Stimulated activated naive CD8-positive, alpha-beta T cell treated with anti-CD3 and anti-CD28 coated beads, Interleukin-15, Interleukin-2, amounts not matched to agents 100 U/mL and 50 U/mL, for 24 hours (primary cell): ENCODE results near the gene SNORC.
"Not testable (repeated sequence)": the region's sequence is repeated elsewhere in the genome, so short reads cannot be mapped to it uniquely, and the experiment has no call there.

ENCODE experiments used
- ATAC-seq: fragments of 150-1000 bp; cut with Tn5 transposase; one replicate; pipeline ENCODE4 v1.10.0; 2021
- DNase-seq: peaks from one replicate; pipeline ENCODE4 v3.0.0; 2021

SNORC gene

GRCh38 chr2:232870018-232870765 is at the start of gene SNORC:
TSS of gene SNORC (plus strand) at chr2:232870264. CDS start at chr2:232870342, 78 bp downstream.
- no peak for ATAC-seq
- no peak for DNase-seq

GRCh38 chr2:232829988-232830387 is 40.1 kb upstream of the SNORC start:
- no peak for DNase-seq

GRCh38 chr2:232831496-232831895 is 38.6 kb upstream of the SNORC start:
- no peak for ATAC-seq
- DNase-seq: no peak

More at GRCh38 chr2:232829988-232830387, 40.1 kb upstream of the SNORC start:
- no peak for ATAC-seq

DNA sequence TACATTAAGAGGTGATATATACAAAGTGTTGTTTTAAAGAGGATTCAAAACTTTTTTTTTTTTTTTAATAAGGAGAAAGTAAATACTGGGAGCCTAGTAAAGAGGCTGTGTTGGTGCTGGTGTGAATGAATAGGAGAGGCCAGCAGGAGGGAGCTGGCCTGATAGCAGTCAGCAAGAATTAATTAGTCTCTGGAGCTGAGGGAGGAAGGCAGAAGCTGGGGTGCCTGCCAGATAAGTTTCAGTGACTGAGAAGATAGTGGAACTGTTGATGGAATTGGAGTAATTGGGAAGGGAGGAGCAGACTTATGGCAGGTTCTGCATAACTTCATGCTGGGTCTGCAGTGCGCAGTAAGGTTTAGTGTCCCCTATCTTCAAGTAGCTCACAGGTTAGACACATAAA is 36.2 kb upstream of the SNORC start:
- DNase-seq (no peak), ATAC-seq (no peak)

DNA sequence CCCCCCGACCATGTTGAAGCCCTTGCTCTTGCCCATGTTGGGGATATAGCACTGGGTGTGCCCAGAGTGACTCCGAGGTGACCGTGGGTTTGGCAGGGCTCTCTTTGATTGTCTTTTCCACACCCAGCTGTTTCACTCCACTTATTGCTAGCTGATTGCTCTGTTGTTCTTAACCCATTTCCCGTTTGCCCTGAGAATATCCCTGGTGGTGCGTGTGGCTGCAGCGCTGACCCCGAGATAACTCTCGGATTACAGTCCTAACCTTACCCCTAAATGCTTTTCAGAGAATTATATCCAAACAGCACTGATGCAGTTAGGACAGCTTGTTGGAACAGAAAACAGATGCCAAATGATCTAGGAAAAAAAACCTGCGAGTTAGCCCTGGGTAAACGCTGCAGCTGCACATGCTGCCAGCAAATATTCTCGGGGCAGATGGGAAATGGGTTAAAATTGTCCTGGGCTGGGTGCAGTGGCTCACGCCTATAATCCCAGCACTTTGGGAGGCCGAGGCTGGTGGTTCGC is 34.3 kb upstream of the SNORC start:
- ATAC-seq (no peak), DNase-seq (no peak)

DNA sequence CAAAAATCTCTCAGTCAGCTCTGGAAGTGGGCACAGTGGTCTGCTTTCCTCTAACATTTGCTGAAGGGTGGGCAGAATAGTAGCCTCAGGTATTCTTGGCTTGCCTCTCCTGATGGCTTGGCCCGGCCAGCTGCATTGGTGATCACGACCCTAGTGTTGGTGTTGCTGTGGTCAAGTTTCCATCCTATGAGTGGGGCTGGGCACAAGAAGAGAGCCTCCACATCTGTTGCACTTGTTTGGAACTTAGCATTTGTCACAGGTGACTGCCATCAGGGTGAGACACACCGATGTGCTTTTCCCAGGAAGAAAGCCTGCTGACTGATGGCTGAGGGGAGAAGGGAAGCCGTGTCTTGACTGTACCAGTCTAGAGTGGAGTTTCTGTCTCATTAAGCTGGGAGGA is 33.1 kb upstream of the SNORC start:
- ATAC-seq (no peak), DNase-seq (no peak)

DNA sequence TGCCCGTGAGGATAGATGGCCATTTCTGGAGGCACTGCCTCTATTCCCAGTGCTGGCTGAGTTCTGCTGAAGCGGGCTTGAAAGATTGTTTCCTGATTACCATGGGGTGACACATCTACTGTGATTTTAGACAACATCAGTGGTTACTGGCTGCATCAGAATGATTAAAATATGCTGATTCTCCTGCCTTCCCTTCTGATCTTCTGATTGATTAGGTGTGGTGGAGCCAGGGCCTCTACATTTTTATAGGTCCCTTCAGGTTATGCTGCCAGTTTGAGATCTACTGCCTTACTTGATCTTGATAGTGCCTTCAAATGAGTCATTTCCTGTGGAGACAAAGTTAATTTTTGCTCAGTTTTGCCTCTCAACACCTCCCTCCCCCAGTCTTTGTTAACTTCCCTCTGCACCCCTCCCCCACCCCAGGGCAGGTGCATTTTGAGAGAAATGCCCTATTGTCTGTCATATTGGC is 31.6 kb upstream of the SNORC start:
- DNase-seq: peak; percentile 69

DNA sequence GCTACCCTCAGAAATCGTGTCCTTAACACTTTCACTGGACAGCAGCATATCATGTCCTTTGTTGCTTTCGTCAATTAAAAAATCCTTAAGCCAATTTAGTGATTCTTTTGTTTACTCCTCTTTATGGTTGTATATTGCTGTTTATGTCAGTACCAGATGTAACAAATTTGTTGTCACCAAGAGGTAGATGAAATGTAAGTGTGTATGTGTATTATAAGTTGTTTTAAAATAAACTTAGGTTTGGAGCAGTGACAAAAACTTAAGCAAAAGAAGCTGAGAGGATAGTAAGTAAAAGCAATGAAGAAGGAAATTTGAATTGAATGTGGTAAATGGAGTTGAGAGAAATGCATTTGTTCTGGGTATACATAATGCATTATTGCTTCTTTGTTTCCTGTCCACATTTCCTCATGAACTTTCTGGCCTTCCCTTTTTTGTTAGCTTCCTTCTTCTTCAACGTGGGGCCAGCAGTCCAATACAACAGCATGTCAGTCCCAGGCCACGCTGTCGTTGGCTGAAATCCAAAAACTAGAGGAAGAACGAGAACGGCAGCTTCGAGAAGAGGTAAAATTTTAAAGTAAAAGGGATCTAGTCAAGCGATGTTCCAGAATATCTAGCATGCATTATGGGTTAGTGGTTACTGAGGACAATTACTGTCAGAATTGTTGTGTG is 30.5 kb upstream of the SNORC start:
- DNase-seq (no peak), ATAC-seq (no peak)

More for the DNA sequence above, 31.6 kb upstream of the SNORC start:
- ATAC-seq: peak; percentile 92

DNA sequence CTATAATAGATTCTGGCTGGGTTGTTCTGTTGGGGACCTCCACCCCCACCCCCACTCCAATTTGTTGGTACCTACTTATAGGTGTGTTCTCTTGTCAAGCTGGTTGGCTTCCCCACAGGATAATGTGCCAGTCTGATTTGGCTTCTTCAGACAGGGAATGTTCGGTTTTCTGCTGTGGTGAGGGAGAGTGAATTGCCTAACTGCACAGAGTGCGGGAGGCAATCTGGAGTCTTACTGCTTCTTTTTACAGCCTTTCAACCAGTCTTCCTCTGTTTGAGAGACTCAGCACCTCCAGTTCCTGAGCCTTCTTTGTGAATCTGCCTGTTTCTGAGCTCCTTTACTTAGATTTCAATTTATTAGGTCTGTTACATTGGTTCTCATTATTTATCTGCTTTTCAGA is 27.4 kb upstream of the SNORC start:
- DNase-seq (no peak), ATAC-seq (no peak)

DNA sequence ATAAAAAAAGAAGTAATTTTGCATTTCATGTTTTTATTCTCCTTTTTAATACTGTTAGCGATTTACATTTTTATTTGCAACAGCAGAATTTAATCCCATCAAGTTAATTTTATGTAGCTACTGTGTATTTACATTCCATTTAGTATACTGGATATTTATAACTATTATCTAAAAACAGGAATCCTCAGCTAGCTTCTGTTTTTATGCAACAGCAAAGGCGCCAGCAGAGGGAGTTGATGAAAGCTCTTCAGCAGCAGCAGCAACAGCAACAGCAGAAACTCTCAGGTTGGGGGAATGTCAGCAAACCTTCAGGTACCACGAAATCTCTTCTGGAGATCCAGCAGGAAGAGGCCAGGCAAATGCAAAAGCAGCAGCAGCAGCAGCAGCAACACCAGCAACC is 26.2 kb upstream of the SNORC start:
- ATAC-seq: no peak
- DNase-seq: no peak

GRCh38 chr2:232846055-232846454 is 24.0 kb upstream of the SNORC start:
- DNase-seq: no peak
- no peak for ATAC-seq

- DNase-seq (no peak), ATAC-seq (no peak)
Observed at GRCh38 chr2:232850039-232850438, 20.0 kb upstream of the SNORC start.

GRCh38 chr2:232852081-232852480 is 18.0 kb upstream of the SNORC start:
- ATAC-seq, DNase-seq: not testable (repeated sequence)

GRCh38 chr2:232852676-232853075 is 17.4 kb upstream of the SNORC start:
- no peak for ATAC-seq
- DNase-seq: no peak

GRCh38 chr2:232854082-232854481 is 16.0 kb upstream of the SNORC start:
- no peak for ATAC-seq
- no peak for DNase-seq

DNA sequence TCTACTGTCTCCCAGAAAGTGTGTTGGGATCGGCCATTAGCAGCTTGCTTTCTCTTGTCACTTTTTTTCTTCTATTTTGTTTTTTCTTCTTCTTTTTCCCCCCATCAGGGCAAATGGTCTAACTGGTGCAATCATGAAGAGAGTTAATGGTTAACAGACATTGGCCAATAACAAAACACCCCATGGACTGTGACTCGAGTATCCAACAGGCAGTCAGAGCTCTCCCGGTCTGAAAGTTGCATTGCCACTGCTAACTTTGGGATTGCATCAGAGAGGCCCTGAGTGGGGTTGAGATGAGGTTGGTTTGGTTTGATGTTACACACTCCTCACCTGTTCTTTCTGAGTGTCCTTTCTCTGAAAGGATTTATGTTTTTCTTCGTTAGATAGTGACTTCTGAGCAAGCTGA is 12.9 kb upstream of the SNORC start:
- DNase-seq: no peak
- ATAC-seq: no peak

DNA sequence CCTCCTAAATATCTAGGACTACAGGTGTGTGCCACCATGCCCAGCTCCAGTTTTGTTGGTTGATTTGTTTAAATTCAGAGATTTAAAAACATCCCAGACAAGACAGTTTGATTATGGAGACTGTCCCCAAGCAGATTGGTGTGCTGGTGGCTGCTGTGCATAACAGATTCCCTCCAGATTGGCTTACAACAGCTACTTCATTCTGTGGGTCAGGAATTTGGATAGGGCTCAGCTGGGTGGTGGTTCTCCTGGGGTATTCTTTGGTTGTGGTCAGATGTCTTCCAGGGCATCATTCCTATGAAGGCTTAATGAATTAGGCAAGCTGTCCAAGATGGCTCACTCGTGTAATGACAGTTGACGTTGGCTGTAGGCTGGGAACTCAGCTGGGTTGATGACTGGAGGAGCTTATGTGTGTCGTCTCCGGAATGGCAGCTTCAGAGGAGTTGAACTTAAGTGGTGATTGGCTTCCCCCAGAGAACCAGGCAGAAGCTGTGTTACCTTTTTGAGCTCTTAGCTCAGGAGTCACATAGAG is 10.6 kb upstream of the SNORC start:
- DNase-seq (no peak), ATAC-seq (no peak)

- ATAC-seq: no peak
- DNase-seq: no peak
Observed at GRCh38 chr2:232860593-232861241, 9.3 kb upstream of the SNORC start.

DNA sequence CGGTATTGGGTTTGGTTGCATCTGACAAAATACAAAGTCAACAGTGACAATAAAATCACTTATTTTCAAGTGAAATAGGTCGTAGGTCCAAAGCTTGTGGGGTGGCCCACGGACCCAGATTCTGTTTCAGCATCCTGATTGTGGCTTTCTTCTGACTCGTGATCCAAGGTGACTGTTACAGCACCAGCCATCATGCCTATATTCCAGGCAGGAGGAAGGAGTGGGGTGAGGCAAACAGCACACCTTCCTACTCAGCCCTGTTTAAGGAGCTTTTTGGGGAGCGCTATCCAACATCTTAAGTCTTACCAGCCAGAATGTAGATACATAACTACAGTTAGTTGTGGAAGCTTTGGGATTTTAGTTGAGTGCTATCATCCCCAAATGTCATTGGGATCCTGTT is 8.7 kb upstream of the SNORC start:
- ATAC-seq (no peak), DNase-seq (no peak)

GRCh38 chr2:232863996-232864395 is 6.1 kb upstream of the SNORC start:
- ATAC-seq: no peak
- DNase-seq: no peak

DNA sequence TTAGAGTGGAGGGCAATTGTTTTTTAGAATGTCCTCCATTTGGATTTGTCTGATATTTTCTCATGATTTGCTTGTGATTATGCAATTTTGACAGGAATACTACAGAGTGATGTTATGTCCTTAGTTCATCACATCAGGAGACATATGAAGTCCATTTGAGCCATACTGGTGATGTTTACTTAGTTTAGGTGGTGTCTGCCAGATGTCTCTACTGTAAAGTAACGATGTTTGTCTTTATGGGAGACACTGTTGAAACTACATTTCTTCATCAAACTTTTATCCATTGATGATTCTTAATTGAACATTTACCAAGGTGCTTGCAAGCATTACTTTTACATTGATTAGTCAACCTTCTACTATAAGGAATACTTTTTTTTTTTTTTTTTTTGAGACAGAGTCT is 4.9 kb upstream of the SNORC start:
- DNase-seq (no peak), ATAC-seq (no peak)

DNA sequence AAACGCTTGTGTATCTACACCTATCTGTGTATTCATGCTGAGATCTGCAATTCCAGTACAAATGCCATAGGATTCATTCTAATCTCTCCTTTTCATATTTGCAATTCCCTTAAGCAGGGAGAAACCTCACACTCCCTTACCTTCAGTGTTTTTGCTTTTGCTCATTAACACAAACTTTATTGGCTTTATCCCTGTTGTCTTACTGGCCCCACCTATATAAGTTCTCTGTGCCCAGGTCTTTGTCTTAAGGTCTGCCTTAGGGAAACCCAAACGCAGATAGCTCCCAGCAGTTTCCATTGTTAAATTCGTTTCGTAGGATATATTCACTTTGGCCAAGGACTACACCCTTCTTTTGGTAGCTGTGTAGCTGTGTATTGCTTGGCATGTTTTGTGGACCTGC is 4.0 kb upstream of the SNORC start:
- DNase-seq: no peak
- no peak for ATAC-seq
